OCI-LY7 (cell line): ENCODE measurements around the gene TIGAR. TPM values are rescaled to one million over a fixed set of nuclear protein-coding genes. Genes with fewer than 3 reads are reported as not detected.

ENCODE experiments used
- BruUV-seq: library from RNA; stranded (reverse); fragments of 400-500 nt; replicated peaks from 2 replicates; lab custom pipeline; 2021; lab: Mats Ljungman, UMichigan
- CTCF ChIA-PET: fragments of 300-600 bp; sonication (Branson Sonifier 250); formaldehyde crosslinking; loops from one replicate; lab custom pipeline; 2022; ENCODE audit warnings: antibody characterized with exemption; ENCODE audit not compliant: unreplicated experiment; lab: Charles Lee
- POLR2A ChIA-PET: fragments of 300-600 bp; sonication (Branson Sonifier 250); formaldehyde crosslinking; loops from one replicate; lab custom pipeline; 2022; ENCODE audit warnings: antibody characterized with exemption; lab: Charles Lee
- DNase-seq: peaks from one replicate; pipeline ENCODE4 v3.0.0-alpha.2; 2015; ENCODE audit warnings: low spot score
- H2AFZ ChIP-seq: fragments of 200-600 bp; sonication (generic), shearing (Covaris generic); 2 replicates; pipeline ENCODE4 v1.6.1; 2014; ENCODE audit warnings: mild to moderate bottlenecking, antibody characterized with exemption, low read length, moderate library complexity
- H3K27ac ChIP-seq: fragments of 200-600 bp; sonication (generic); 2 replicates; pipeline ENCODE4 v1.5.1; 2014; ENCODE audit warnings: mixed run types, low read depth, mild to moderate bottlenecking, moderate library complexity, low read length, inconsistent platforms; ENCODE audit not compliant: poor library complexity, severe bottlenecking
- H3K36me3 ChIP-seq: fragments of 200-600 bp; sonication (generic); 2 replicates; pipeline ENCODE4 v1.6.1; 2014; ENCODE audit warnings: mild to moderate bottlenecking, antibody characterized with exemption, low read length, moderate library complexity, mixed read lengths; ENCODE audit not compliant: insufficient read depth
- H3K4me1 ChIP-seq: fragments of 200-600 bp; sonication (generic); 2 replicates; pipeline ENCODE4 v1.5.1; 2014; ENCODE audit warnings: mild to moderate bottlenecking, low read length; ENCODE audit not compliant: insufficient read depth, poor library complexity, severe bottlenecking
- H3K4me2 ChIP-seq: fragments of 200-600 bp; sonication (generic); 2 replicates; pipeline ENCODE4 v1.6.1; 2014; ENCODE audit warnings: mild to moderate bottlenecking, low read length
- H3K4me3 ChIP-seq: fragments of 200-600 bp; sonication (generic); 2 replicates; pipeline ENCODE4 v1.5.1; 2014; ENCODE audit warnings: mild to moderate bottlenecking, low read depth, low read length; ENCODE audit not compliant: poor library complexity, severe bottlenecking
- H3K79me2 ChIP-seq: fragments of 200-600 bp; sonication (generic); 2 replicates; pipeline ENCODE4 v1.6.1; 2016; ENCODE audit warnings: low read depth, mild to moderate bottlenecking, low read length, moderate library complexity, mixed read lengths; ENCODE audit not compliant: insufficient read depth
- H3K9me2 ChIP-seq: fragments of 200-600 bp; sonication (generic); 2 replicates; pipeline ENCODE4 v1.6.1; 2016; ENCODE audit warnings: mild to moderate bottlenecking, low read length, mixed read lengths; ENCODE audit not compliant: insufficient read depth
- H3K9me3 ChIP-seq: fragments of 200-600 bp; sonication (generic); 2 replicates; pipeline ENCODE4 v1.6.1; 2014; ENCODE audit warnings: mild to moderate bottlenecking, mixed run types, low read length, mixed read lengths
- H4K20me1 ChIP-seq: fragments of 200-600 bp; sonication (generic); 2 replicates; pipeline ENCODE4 v1.6.1; 2014; ENCODE audit warnings: mild to moderate bottlenecking, antibody characterized with exemption, low read length, moderate library complexity, mixed read lengths; ENCODE audit not compliant: insufficient read depth
- EZH2phosphoT487 ChIP-seq: fragments of 200-600 bp; sonication (generic); IDR thresholded peaks from 2 replicates; pipeline ENCODE4 v1.6.1; 2018; ENCODE audit warnings: low read depth, borderline replicate concordance, mild to moderate bottlenecking, mixed run types, antibody characterized with exemption, low read length, moderate library complexity, mixed read lengths
- intact Hi-C: fragments of 100-400 bp; cut with micrococcal nuclease; formaldehyde crosslinking; loops from one replicate; pipeline ENCODE4 v1.10.0; 2022; ENCODE audit not compliant: unreplicated experiment
- total RNA-seq, 2 experiments: library from RNA; depleted of rRNA in 1 of 2; stranded (reverse); fragments of >200 nt in 1 of 2; shearing (Covaris generic) in 1 of 2; gene quantifications; 2 replicates each; pipeline ENCODE4 v1.2.3, GENCODE V29; 2014 to 2022
- TF ChIP-seq, protein P1 (sequence below): fragments of 200-600 bp; sonication (generic); conservative IDR thresholded peaks from 2 replicates; pipeline ENCODE4 v1.5.1; 2014; ENCODE audit warnings: mild to moderate bottlenecking, antibody characterized with exemption, low read length, moderate library complexity, mixed read lengths

The TIGAR gene
- total RNA-seq, 2 experiments from 2014 or later: 8.0 to 24.7 TPM

DNA sequence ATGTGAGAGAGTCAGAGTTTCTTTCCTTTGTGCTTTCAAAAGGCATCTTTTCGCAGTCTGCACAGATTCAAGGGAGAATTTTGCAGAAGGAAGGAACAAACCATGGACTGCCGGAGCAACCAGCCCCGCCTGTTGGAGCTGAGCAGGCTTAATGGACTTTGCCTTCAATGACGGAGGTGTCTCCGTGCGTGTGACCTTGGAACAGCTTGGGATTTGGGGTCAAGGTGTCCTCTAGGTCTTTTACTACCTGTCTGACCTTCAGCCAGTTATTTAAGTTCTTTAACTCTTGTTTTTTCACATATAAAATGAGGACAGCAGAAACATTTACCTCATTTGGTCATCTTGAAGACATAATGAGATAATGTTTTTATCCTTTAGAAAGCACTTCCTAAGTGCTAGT lies 54.4 kb downstream of the TIGAR start:
- no peak for DNase-seq
- no peaks in the 10 kb centered on the region for H3K36me3 ChIP-seq
- TF ChIP-seq, protein P1, sequence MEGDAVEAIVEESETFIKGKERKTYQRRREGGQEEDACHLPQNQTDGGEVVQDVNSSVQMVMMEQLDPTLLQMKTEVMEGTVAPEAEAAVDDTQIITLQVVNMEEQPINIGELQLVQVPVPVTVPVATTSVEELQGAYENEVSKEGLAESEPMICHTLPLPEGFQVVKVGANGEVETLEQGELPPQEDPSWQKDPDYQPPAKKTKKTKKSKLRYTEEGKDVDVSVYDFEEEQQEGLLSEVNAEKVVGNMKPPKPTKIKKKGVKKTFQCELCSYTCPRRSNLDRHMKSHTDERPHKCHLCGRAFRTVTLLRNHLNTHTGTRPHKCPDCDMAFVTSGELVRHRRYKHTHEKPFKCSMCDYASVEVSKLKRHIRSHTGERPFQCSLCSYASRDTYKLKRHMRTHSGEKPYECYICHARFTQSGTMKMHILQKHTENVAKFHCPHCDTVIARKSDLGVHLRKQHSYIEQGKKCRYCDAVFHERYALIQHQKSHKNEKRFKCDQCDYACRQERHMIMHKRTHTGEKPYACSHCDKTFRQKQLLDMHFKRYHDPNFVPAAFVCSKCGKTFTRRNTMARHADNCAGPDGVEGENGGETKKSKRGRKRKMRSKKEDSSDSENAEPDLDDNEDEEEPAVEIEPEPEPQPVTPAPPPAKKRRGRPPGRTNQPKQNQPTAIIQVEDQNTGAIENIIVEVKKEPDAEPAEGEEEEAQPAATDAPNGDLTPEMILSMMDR: no peak
- no peak for TF ChIP-seq EZH2phosphoT487
- no peaks in the 10 kb centered on the region for H3K4me1 ChIP-seq
- H2AFZ ChIP-seq: no peak overlapping the region
- no peaks in the 10 kb centered on the region for H4K20me1 ChIP-seq
- H3K79me2 ChIP-seq: no peaks in the 10 kb centered on the region
- intact Hi-C loops: no loop called here
- H3K9me3 ChIP-seq: no peaks in the 10 kb centered on the region
- no peak overlapping the region for H3K4me3 ChIP-seq
- H3K9me2 ChIP-seq: no peaks in the 10 kb centered on the region
- H3K27ac ChIP-seq: no peak overlapping the region
- H3K4me2 ChIP-seq: no peak overlapping the region
- ChIA-PET POLR2A (no interaction called here), CTCF (no interaction called here)
- BruUV-seq: no TSS peak

DNA sequence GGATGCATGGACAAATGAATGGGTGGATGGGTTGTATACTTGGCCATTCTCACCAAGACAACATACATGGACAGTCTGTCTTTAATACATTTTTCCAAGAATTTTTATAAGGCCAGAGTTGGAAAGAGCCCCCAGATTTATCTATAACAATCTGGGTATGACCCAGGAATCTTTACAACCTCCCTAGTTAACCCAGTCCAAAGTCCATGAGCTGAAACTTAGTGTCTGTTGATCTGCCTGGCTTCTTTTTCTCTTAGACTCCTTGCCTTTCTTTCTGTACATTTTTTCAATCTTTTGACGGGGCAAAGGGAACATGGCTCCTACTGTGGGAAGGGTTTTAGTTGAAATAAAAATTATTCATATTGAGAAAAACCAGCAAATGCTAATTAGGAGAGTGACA lies 57.8 kb downstream of the TIGAR start:
- intact Hi-C loops: no loop called here
- Histone ChIP-seq H3K36me3 (no peaks in the 10 kb centered on the region), H3K79me2 (no peaks in the 10 kb centered on the region), H3K4me1 (no peaks in the 10 kb centered on the region), H3K27ac (no peak overlapping the region), H4K20me1 (no peaks in the 10 kb centered on the region), H3K9me2 (no peaks in the 10 kb centered on the region), H3K9me3 (no peaks in the 10 kb centered on the region), H2AFZ (no peak overlapping the region), H3K4me2 (no peak overlapping the region), H3K4me3 (no peak overlapping the region)
- ChIA-PET POLR2A (no interaction called here), CTCF (no interaction called here)
- TF ChIP-seq, protein P1: no peak
- TF ChIP-seq EZH2phosphoT487: no peak
- no peak for DNase-seq
- no TSS peak for BruUV-seq

DNA sequence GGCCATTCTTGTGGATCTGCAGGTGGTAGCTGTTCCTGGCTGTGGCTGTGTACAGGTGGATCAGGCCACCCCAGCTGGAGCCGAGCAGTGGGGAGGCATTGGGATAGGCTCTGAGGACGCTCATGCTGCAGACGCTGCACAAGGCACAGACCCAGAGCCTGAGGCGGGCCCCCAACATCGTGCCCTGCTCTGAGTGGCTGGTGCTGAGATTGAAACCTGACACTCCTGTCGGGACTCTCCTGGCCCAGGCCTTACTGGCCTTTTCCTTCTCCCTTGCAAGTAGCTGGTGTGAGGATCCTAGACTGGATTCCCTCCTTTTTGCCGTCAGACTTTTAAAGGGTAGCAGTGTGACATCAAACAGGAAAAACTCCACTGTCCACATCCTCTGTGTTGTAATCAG lies 58.4 kb downstream of the TIGAR start, which contains the start of gene FGF23:
Gene FGF23 (minus strand): TSS at position 308 of the 400 bp plus-strand sequence. CDS start 130 bp downstream, at position 178.
- Histone ChIP-seq H3K4me3 (no peak within 1 kb of the TSS), H3K36me3 (no peaks in the 10 kb centered on the region), H3K4me2 (no peak within 1 kb of the TSS), H3K79me2 (no peaks in the 10 kb centered on the region), H4K20me1 (no peaks in the 10 kb centered on the region), H3K9me3 (no peaks in the 10 kb centered on the region), H3K4me1 (no peaks in the 10 kb centered on the region), H2AFZ (no peak within 1 kb of the TSS), H3K9me2 (no peaks in the 10 kb centered on the region), H3K27ac (no peak within 1 kb of the TSS)
- intact Hi-C loops: no loop called here
- DNase-seq: no peak
- no TSS peak for BruUV-seq
- TF ChIP-seq, protein P1: no peak
- no peak for TF ChIP-seq EZH2phosphoT487
- ChIA-PET POLR2A (no interaction called here), CTCF (interaction anchor here (1.7 kb wide), 1 partner anchor 10 kb away, joined by 4 read pairs; no protein-coding TSS in a partner anchor)
